A549 (cell line): Measurements from ENCODE around the gene AUTS2. TPM values are rescaled to one million over a fixed set of nuclear protein-coding genes. Genes with fewer than 3 reads are reported as not detected.

ENCODE experiments used
- ATAC-seq, 2 experiments: fragments of 200-7000 bp in 1 of 2; fragments of >200 bp in 1 of 2; cut with Nextera tagmentation in 1 of 2; cut with Tn5 transposase in 1 of 2; 3 replicates each; pipeline versions ENCODE4 v1.8.0 to v1.9.1; 2018 to 2020; ENCODE audit warnings: mild to moderate bottlenecking in 1 of 2, moderate library complexity in 1 of 2
- CTCF ChIA-PET: fragments of 300-600 bp; sonication (Branson Sonifier 250); formaldehyde crosslinking; extraction: SDS; loops from one replicate; lab custom pipeline; 2021; ENCODE audit warnings: antibody characterized with exemption, inconsistent platforms; lab: Yijun Ruan, JAX
- POLR2A ChIA-PET: fragments of 350-600 bp; formaldehyde crosslinking; extraction: SDS; loops from one replicate; lab custom pipeline; 2021; ENCODE audit warnings: antibody characterized with exemption, inconsistent platforms; lab: Yijun Ruan, JAX
- DNase-seq, 2 experiments: peaks; one replicate each; pipeline versions ENCODE4 v3.0.0 to v3.0.0-alpha.2; 2011 to 2016; ENCODE audit warnings: low read depth in 1 of 2, low spot score in 1 of 2
- FAIRE-seq: peaks from 2 replicates; lab custom pipeline; 2011; peaks lifted over from hg19 to GRCh38; lab: Jason Lieb, UNC
- H3K27ac ChIP-seq, 2 experiments: fragments of >200 bp; sonication (Bioruptor Twin); formaldehyde crosslinking; 3 replicates each; pipeline ENCODE4 v1.5.1; 2016 to 2017
- H3K4me1 ChIP-seq: fragments of >200 bp; sonication (Bioruptor Twin); formaldehyde crosslinking; 3 replicates; pipeline ENCODE4 v1.6.1; 2016
- H3K4me2 ChIP-seq: fragments of >200 bp; sonication (Bioruptor Twin); formaldehyde crosslinking; 3 replicates; pipeline ENCODE4 v1.6.1; 2016
- H3K4me3 ChIP-seq: fragments of >200 bp; sonication (Bioruptor Twin); formaldehyde crosslinking; 3 replicates; pipeline ENCODE4 v1.5.1; 2016
- H3K9me3 ChIP-seq: fragments of >200 bp; sonication (Bioruptor Twin); formaldehyde crosslinking; 3 replicates; pipeline ENCODE4 v1.6.1; 2016
- BHLHE40 ChIP-seq: IDR thresholded peaks from 2 replicates; pipeline ENCODE4 v1.6.1; 2012; ENCODE audit warnings: low read depth, low read length, inconsistent platforms
- CEBPB ChIP-seq, 2 experiments: fragments of >200 bp in 1 of 2; sonication (Bioruptor Twin) in 1 of 2; formaldehyde crosslinking in 1 of 2; IDR thresholded peaks; 2 replicates each; pipeline ENCODE4 v1.6.1; 2012 to 2016
- CTCF ChIP-seq: fragments of >200 bp; sonication (Bioruptor Twin); formaldehyde crosslinking; IDR thresholded peaks from 3 replicates; pipeline ENCODE4 v1.5.1; 2016
- EP300 ChIP-seq, 2 experiments: fragments of >200 bp; sonication (Bioruptor Twin); formaldehyde crosslinking; IDR thresholded peaks; 2 replicates in 1 of 2; 3 replicates in 1 of 2; pipeline ENCODE4 v1.6.1; 2016 to 2017
- ESRRA ChIP-seq: fragments of 150-350 bp; IDR thresholded peaks from 2 replicates; pipeline ENCODE4 v1.6.1; 2014; ENCODE audit warnings: mild to moderate bottlenecking, low read length, borderline replicate concordance
- GATA3 ChIP-seq: IDR thresholded peaks from 2 replicates; pipeline ENCODE4 v1.6.1; 2012; ENCODE audit warnings: borderline replicate concordance
- HES2 ChIP-seq: fragments of >200 bp; sonication (Bioruptor Twin); formaldehyde crosslinking; IDR thresholded peaks from 2 replicates; pipeline ENCODE4 v1.6.1; 2016
- HEYL ChIP-seq: fragments of 250-450 bp; sonication (Bioruptor Pico); IDR thresholded peaks from 2 replicates; pipeline ENCODE4 v1.8.0; 2021; ENCODE audit warnings: mild to moderate bottlenecking, moderate library complexity
- HOXA7 ChIP-seq: fragments of 250-450 bp; sonication (Bioruptor Pico); IDR thresholded peaks from 2 replicates; pipeline ENCODE4 v1.5.0; 2020; ENCODE audit warnings: mild to moderate bottlenecking, moderate library complexity
- HOXB13 ChIP-seq: fragments of 250-450 bp; sonication (Bioruptor Pico); IDR thresholded peaks from 2 replicates; pipeline ENCODE4 v1.5.0; 2020; ENCODE audit warnings: low read depth, mild to moderate bottlenecking, moderate library complexity
- HOXB5 ChIP-seq: fragments of 250-450 bp; sonication (Bioruptor Pico); IDR thresholded peaks from 2 replicates; pipeline ENCODE4 v1.5.0; 2020; ENCODE audit warnings: mild to moderate bottlenecking, moderate library complexity
- MAZ ChIP-seq: fragments of 150-350 bp; IDR thresholded peaks from 2 replicates; pipeline ENCODE4 v1.6.1; 2014; ENCODE audit warnings: antibody characterized with exemption, low read depth, low read length, borderline replicate concordance
- NPAS2 ChIP-seq: fragments of 250-450 bp; sonication (Bioruptor Pico); IDR thresholded peaks from 2 replicates; pipeline ENCODE4 v1.8.0; 2022; ENCODE audit warnings: mild to moderate bottlenecking, moderate library complexity, borderline replicate concordance
- NR3C1 ChIP-seq: fragments of >200 bp; sonication (Bioruptor Twin); formaldehyde crosslinking; IDR thresholded peaks from 3 replicates; pipeline ENCODE4 v1.6.1; 2017
- POLR2AphosphoS2 ChIP-seq: conservative IDR thresholded peaks from 2 replicates; pipeline ENCODE4 v1.6.1; 2012; ENCODE audit warnings: low read length, improper control_type of control experiment, inconsistent platforms
- RAD21 ChIP-seq, 2 experiments: fragments of >200 bp in 1 of 2; sonication (Bioruptor Twin) in 1 of 2; formaldehyde crosslinking in 1 of 2; IDR thresholded peaks in 1 of 2; conservative IDR thresholded peaks in 1 of 2; 2 replicates in 1 of 2; 3 replicates in 1 of 2; pipeline ENCODE4 v1.6.1; 2012 to 2018; ENCODE audit warnings: inconsistent platforms in 1 of 2
- RARB ChIP-seq: fragments of 250-450 bp; sonication (Bioruptor Pico); IDR thresholded peaks from 2 replicates; pipeline ENCODE4 v1.8.0; 2021; ENCODE audit warnings: mild to moderate bottlenecking, moderate library complexity
- RFX5 ChIP-seq: fragments of 450-650 bp; IDR thresholded peaks from 2 replicates; pipeline ENCODE4 v1.7.1; 2014; ENCODE audit warnings: antibody characterized with exemption, mild to moderate bottlenecking, moderate library complexity
- RNF2 ChIP-seq: fragments of 200-600 bp; sonication (generic); IDR thresholded peaks from 2 replicates; pipeline ENCODE4 v1.6.1; 2016; ENCODE audit warnings: low read depth, mild to moderate bottlenecking, antibody characterized with exemption, moderate library complexity, borderline replicate concordance
- TFCP2L1 ChIP-seq: fragments of 250-450 bp; sonication (Bioruptor Pico); IDR thresholded peaks from 2 replicates; pipeline ENCODE4 v1.5.0; 2021; ENCODE audit warnings: mild to moderate bottlenecking
- ZNF302 ChIP-seq: fragments of 250-450 bp; sonication (Bioruptor Pico); IDR thresholded peaks from 2 replicates; pipeline ENCODE4 v1.9.0; 2021; ENCODE audit warnings: inconsistent platforms, mild to moderate bottlenecking, moderate library complexity
- WGBS: methylation state at CpG from one replicate; pipeline ENCODE4 v1.1.6; 2017; ENCODE audit errors: missing lambda C conversion rate; 5-methylcytosine and 5-hydroxymethylcytosine counted together
- polyA plus RNA-seq, 4 experiments: library from polyadenylated mRNA; depleted of rRNA in 3 of 4; stranded (reverse); fragments of >200 nt; fragmentation: RNase III in 1 of 4; extraction: RNeasy Plus Mini Kit Qiagen cat#74134 plus additional on column Dnase treatment in 1 of 4; gene quantifications; 2 replicates in 3 of 4; 3 replicates in 1 of 4; pipeline ENCODE4 v1.2.3, GENCODE V29; 2011 to 2017
- TF ChIP-seq, protein P1 (sequence below): fragments of >200 bp; sonication (Bioruptor Twin); formaldehyde crosslinking; IDR thresholded peaks from 3 replicates; pipeline ENCODE4 v1.6.1; 2016
- TF ChIP-seq, protein P2 (sequence below): fragments of 150-350 bp; IDR thresholded peaks from 2 replicates; pipeline ENCODE4 v1.6.1; 2014; ENCODE audit warnings: low read depth, mild to moderate bottlenecking, low read length
- TF ChIP-seq, protein P3 (sequence below): fragments of 200-600 bp; sonication (generic); IDR thresholded peaks from 2 replicates; pipeline ENCODE4 v1.6.1; 2016; ENCODE audit warnings: antibody characterized with exemption, mild to moderate bottlenecking, moderate library complexity
- TF ChIP-seq, protein P4 (sequence below): IDR thresholded peaks from 2 replicates; pipeline ENCODE4 v1.6.1; 2012

Gene AUTS2
- polyA plus RNA-seq, 2 of the 4 experiments (the other 2 are of a cell fraction), result 1.6 to 3.6 TPM

- WGBS, result 27% methylated on average over 7 of the region's 7 CpGs
- H3K27ac ChIP-seq, result no peak overlapping the region
- no peaks in the 10 kb centered on the region for H3K4me1 ChIP-seq
- TF ChIP-seq ESRRA (no peak), RNF2 (no peak), HOXA7 (CRISPR knock-in tag) (no peak), EP300 (IDR thresholded peaks at IDR 0.05) (no peak), NPAS2 (CRISPR knock-in tag) (no peak), RAD21 (conservative IDR thresholded peaks at IDR 0.05 in 1 of 2, IDR thresholded peaks at IDR 0.05 in 1 of 2) (no peak), MAZ (no peak), RARB (CRISPR knock-in tag) (no peak), HOXB5 (CRISPR knock-in tag) (no peak), HOXB13 (no peak), HES2 (no peak), HEYL (CRISPR knock-in tag) (no peak), NR3C1 (no peak), GATA3 (no peak), ZNF302 (CRISPR knock-in tag) (no peak), POLR2AphosphoS2 (no peak)
- TF ChIP-seq, protein P1, sequence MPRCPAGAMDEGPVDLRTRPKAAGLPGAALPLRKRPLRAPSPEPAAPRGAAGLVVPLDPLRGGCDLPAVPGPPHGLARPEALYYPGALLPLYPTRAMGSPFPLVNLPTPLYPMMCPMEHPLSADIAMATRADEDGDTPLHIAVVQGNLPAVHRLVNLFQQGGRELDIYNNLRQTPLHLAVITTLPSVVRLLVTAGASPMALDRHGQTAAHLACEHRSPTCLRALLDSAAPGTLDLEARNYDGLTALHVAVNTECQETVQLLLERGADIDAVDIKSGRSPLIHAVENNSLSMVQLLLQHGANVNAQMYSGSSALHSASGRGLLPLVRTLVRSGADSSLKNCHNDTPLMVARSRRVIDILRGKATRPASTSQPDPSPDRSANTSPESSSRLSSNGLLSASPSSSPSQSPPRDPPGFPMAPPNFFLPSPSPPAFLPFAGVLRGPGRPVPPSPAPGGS, result no peak
- no peak for ATAC-seq
- CTCF ChIA-PET, result no interaction called here
- FAIRE-seq, result peak; percentile 49
- DNase-seq, result no peak
- H3K4me3 ChIP-seq, result no peak overlapping the region
- POLR2A ChIA-PET, result no interaction called here
- no peaks in the 10 kb centered on the region for H3K9me3 ChIP-seq
- no peak overlapping the region for H3K4me2 ChIP-seq
These were observed 1132.3 kb downstream of the AUTS2 start for GRCh38 chr7:70730451-70731110.

DNA sequence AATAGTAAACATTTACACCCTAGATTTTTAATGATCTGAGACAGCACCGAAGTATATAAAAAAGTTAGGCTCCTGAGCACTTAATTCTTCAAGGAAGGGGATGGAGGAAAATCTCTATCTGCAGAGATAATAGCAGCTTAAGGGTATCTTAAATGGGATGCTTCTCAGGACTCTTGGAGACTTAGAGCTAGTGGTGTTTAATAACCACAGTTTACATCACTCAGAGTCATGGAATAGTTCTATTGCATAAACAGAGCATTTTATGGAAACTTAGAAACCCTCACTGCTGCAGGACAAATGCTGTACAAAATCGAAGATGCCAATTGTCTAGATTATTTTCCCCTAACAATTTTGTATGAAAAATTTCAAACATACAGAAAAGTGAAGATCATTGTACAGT lies 1134.8 kb downstream of the AUTS2 start:
- Histone ChIP-seq H3K4me3 (no peak overlapping the region), H3K4me2 (no peak overlapping the region), H3K27ac (no peak overlapping the region), H3K4me1 (peaks cover 11% of the 10 kb centered on the region; the same call in 2 of the 3 replicates), H3K9me3 (no peaks in the 10 kb centered on the region)
- TF ChIP-seq RFX5 (no peak), CEBPB (IDR thresholded peaks at IDR 0.05) (no peak), BHLHE40 (no peak), TFCP2L1 (CRISPR knock-in tag) (no peak), RARB (CRISPR knock-in tag) (no peak), CTCF (no peak)
- TF ChIP-seq, protein P2, sequence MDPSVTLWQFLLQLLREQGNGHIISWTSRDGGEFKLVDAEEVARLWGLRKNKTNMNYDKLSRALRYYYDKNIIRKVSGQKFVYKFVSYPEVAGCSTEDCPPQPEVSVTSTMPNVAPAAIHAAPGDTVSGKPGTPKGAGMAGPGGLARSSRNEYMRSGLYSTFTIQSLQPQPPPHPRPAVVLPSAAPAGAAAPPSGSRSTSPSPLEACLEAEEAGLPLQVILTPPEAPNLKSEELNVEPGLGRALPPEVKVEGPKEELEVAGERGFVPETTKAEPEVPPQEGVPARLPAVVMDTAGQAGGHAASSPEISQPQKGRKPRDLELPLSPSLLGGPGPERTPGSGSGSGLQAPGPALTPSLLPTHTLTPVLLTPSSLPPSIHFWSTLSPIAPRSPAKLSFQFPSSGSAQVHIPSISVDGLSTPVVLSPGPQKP, result no peak
- TF ChIP-seq, protein P3, sequence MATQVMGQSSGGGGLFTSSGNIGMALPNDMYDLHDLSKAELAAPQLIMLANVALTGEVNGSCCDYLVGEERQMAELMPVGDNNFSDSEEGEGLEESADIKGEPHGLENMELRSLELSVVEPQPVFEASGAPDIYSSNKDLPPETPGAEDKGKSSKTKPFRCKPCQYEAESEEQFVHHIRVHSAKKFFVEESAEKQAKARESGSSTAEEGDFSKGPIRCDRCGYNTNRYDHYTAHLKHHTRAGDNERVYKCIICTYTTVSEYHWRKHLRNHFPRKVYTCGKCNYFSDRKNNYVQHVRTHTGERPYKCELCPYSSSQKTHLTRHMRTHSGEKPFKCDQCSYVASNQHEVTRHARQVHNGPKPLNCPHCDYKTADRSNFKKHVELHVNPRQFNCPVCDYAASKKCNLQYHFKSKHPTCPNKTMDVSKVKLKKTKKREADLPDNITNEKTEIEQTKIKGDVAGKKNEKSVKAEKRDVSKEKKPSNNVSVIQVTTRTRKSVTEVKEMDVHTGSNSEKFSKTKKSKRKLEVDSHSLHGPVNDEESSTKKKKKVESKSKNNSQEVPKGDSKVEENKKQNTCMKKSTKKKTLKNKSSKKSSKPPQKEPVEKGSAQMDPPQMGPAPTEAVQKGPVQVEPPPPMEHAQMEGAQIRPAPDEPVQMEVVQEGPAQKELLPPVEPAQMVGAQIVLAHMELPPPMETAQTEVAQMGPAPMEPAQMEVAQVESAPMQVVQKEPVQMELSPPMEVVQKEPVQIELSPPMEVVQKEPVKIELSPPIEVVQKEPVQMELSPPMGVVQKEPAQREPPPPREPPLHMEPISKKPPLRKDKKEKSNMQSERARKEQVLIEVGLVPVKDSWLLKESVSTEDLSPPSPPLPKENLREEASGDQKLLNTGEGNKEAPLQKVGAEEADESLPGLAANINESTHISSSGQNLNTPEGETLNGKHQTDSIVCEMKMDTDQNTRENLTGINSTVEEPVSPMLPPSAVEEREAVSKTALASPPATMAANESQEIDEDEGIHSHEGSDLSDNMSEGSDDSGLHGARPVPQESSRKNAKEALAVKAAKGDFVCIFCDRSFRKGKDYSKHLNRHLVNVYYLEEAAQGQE, result no peak
- TF ChIP-seq, protein P4, sequence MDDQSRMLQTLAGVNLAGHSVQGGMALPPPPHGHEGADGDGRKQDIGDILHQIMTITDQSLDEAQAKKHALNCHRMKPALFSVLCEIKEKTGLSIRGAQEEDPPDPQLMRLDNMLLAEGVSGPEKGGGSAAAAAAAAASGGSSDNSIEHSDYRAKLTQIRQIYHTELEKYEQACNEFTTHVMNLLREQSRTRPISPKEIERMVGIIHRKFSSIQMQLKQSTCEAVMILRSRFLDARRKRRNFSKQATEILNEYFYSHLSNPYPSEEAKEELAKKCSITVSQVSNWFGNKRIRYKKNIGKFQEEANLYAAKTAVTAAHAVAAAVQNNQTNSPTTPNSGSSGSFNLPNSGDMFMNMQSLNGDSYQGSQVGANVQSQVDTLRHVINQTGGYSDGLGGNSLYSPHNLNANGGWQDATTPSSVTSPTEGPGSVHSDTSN, result no peak
- ATAC-seq, result no peak
- WGBS, result 9% methylated on average over 2 of the region's 2 CpGs
- no peak for DNase-seq
- FAIRE-seq, result no peak
- CTCF ChIA-PET, result interaction anchor here (1.1 kb wide), 1 partner anchor 16 kb away, joined by 3 read pairs; no protein-coding TSS in a partner anchor
- POLR2A ChIA-PET, result no interaction called here
